ENCODE data around the gene RIN3.

DNA sequence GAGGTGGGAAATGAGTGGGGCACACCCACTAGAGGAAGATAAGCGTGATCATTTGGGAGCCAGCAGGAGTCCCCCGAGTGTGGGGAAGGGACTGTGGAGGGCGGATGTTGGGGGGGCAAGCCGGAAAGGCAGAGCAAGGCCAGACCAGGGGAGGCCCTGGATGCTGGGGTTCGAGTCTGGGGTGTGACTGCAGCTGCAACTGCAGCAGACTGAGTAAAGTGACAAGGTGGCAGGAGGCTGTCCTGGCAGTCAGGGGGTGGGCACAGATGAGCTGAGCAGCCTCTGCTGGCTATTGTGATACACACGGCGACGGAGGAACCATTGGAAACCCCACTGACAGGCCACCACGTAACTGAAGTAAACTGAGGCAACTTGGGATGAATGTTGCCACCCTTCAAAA, 124.7 kb downstream of the RIN3 start:
- TF ChIP-seq, protein P1, sequence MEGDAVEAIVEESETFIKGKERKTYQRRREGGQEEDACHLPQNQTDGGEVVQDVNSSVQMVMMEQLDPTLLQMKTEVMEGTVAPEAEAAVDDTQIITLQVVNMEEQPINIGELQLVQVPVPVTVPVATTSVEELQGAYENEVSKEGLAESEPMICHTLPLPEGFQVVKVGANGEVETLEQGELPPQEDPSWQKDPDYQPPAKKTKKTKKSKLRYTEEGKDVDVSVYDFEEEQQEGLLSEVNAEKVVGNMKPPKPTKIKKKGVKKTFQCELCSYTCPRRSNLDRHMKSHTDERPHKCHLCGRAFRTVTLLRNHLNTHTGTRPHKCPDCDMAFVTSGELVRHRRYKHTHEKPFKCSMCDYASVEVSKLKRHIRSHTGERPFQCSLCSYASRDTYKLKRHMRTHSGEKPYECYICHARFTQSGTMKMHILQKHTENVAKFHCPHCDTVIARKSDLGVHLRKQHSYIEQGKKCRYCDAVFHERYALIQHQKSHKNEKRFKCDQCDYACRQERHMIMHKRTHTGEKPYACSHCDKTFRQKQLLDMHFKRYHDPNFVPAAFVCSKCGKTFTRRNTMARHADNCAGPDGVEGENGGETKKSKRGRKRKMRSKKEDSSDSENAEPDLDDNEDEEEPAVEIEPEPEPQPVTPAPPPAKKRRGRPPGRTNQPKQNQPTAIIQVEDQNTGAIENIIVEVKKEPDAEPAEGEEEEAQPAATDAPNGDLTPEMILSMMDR (conservative IDR thresholded peaks at IDR 0.05; ENCODE audit: low read depth, low read length) = no peak
- TF ChIP-seq ELK1 (IDR thresholded peaks at IDR 0.05; ENCODE audit: borderline replicate concordance, low read depth, low read length) (no peak), CEBPB (IDR thresholded peaks at IDR 0.05; ENCODE audit: low read depth, low read length) (no peak), POLR2A (IDR thresholded peaks at IDR 0.05; ENCODE audit: low read depth, low read length) (no peak), MXI1 (IDR thresholded peaks at IDR 0.05; ENCODE audit: borderline replicate concordance, low read depth, low read length) (no peak), MAZ (IDR thresholded peaks at IDR 0.05; ENCODE audit: borderline replicate concordance, low read depth, low read length) (no peak), NFE2L2 (IDR thresholded peaks at IDR 0.05; ENCODE audit: low read depth, low read length) (no peak)
